GM19438 (cell line): ENCODE measurements around the gene VPS39.

ENCODE experiments used
- ATAC-seq: cut with Tn5 transposase; IDR thresholded peaks from one replicate; pipeline ENCODE4 v1.9.1; 2021; ENCODE audit warnings: low read depth; ENCODE audit not compliant: unreplicated experiment

Gene VPS39

GRCh38 chr15:42160136-42160535, 48.0 kb downstream of the VPS39 start:
- ATAC-seq = no peak

- no peak for ATAC-seq
Observed at GRCh38 chr15:42159381-42160015, 48.6 kb downstream of the VPS39 start.

- ATAC-seq = no peak
Observed at GRCh38 chr15:42158941-42159340, 49.2 kb downstream of the VPS39 start.

- ATAC-seq = no peak
Observed at GRCh38 chr15:42157981-42158765, 49.9 kb downstream of the VPS39 start.

- no peak for ATAC-seq
Observed at GRCh38 chr15:42157381-42157780, 50.7 kb downstream of the VPS39 start.

- no peak for ATAC-seq
Observed at GRCh38 chr15:42156243-42156922, 51.7 kb downstream of the VPS39 start, which contains the start of gene PLA2G4F. Gene PLA2G4F (minus strand): TSS chr15:42156636. CDS start chr15:42156549, 87 bp downstream.

GRCh38 chr15:42155546-42156242, 52.4 kb downstream of the VPS39 start:
- ATAC-seq = no peak

GRCh38 chr15:42154956-42155355, 53.1 kb downstream of the VPS39 start:
- no peak for ATAC-seq

- no peak for ATAC-seq
Observed at GRCh38 chr15:42154212-42154941, 53.7 kb downstream of the VPS39 start.

- no peak for ATAC-seq
Observed at GRCh38 chr15:42153874-42154211, 54.3 kb downstream of the VPS39 start.

GRCh38 chr15:42152921-42153698, 55.0 kb downstream of the VPS39 start:
- no peak for ATAC-seq

- ATAC-seq = no peak
Observed at GRCh38 chr15:42152196-42152920, 55.7 kb downstream of the VPS39 start.

GRCh38 chr15:42151736-42152135, 56.4 kb downstream of the VPS39 start:
- no peak for ATAC-seq

GRCh38 chr15:42151141-42151561, 57.0 kb downstream of the VPS39 start:
- ATAC-seq = no peak

- ATAC-seq = no peak
Observed at GRCh38 chr15:42150219-42150970, 57.7 kb downstream of the VPS39 start.

GRCh38 chr15:42149493-42150218, 58.4 kb downstream of the VPS39 start:
- no peak for ATAC-seq

GRCh38 chr15:42148808-42149492, 59.2 kb downstream of the VPS39 start:
- no peak for ATAC-seq
